Activated CD4-positive, alpha-beta T cell treated with anti-CD3 and anti-CD28 coated beads for 36 hours (primary cell): ENCODE data around the gene MCF2L. TPM values are rescaled to one million over a fixed set of nuclear protein-coding genes. Genes with fewer than 3 reads are reported as not detected.

Experiments used
- ATAC-seq: fragments of 200-7000 bp; cut with Tn5 transposase; one replicate; pipeline ENCODE4 v1.10.0; 2021; ENCODE audit warnings: mild to moderate bottlenecking, moderate library complexity
- CTCF ChIA-PET: fragments of 350-600 bp; sonication (Branson Sonifier 250); formaldehyde crosslinking; loops from one replicate; lab custom pipeline; 2021; ENCODE audit warnings: antibody characterized with exemption; lab: Charles Lee
- POLR2A ChIA-PET: fragments of 350-600 bp; sonication (Branson Sonifier 250); formaldehyde crosslinking; loops from one replicate; lab custom pipeline; 2021; ENCODE audit warnings: antibody characterized with exemption, inconsistent platforms; lab: Charles Lee
- DNase-seq: peaks from one replicate; pipeline ENCODE4 v3.0.0-alpha.2; 2020
- H3K27ac Mint-ChIP-seq: one replicate; pipeline ENCODE4 v1.8.0; 2021; ENCODE audit warnings: mixed read lengths
- H3K27me3 Mint-ChIP-seq: one replicate; pipeline ENCODE4 v1.8.0; 2021; ENCODE audit warnings: mixed read lengths
- H3K36me3 Mint-ChIP-seq: one replicate; pipeline ENCODE4 v1.8.0; 2021; ENCODE audit warnings: low read depth, mixed read lengths
- H3K4me1 Mint-ChIP-seq: one replicate; pipeline ENCODE4 v1.8.0; 2021; ENCODE audit warnings: mixed read lengths
- H3K4me3 Mint-ChIP-seq: one replicate; pipeline ENCODE4 v1.8.0; 2021; ENCODE audit warnings: mild to moderate bottlenecking, moderate library complexity, mixed read lengths
- H3K9me3 Mint-ChIP-seq: one replicate; pipeline ENCODE4 v1.8.0; 2021; ENCODE audit warnings: low read depth, mixed read lengths
- intact Hi-C, 2 experiments: fragments of 100-400 bp; cut with DNase I in 1 of 2; cut with micrococcal nuclease in 1 of 2; formaldehyde crosslinking; loops; one replicate each; pipeline versions ENCODE4 v1.14.2 to v1.15.1; 2022 to 2024; cut with DNase I, micrococcal nuclease
- total RNA-seq, 2 experiments: library from RNA; stranded (reverse); gene quantifications; one replicate each; pipeline ENCODE4 v1.2.3, GENCODE V29; 2021

Gene MCF2L
- total RNA-seq, 2 experiments from 2014 or later: 8.4 to 8.7 TPM

- peaks cover 2% of the 10 kb centered on the region for H3K9me3 Mint-ChIP-seq
- ChIA-PET CTCF (no interaction called here), POLR2A (no interaction called here)
- ATAC-seq (no peak), DNase-seq (no peak)
- no peaks in the 10 kb centered on the region for H3K4me1 Mint-ChIP-seq
- no peak overlapping the region for H3K27ac Mint-ChIP-seq
- no peak overlapping the region for H3K4me3 Mint-ChIP-seq
- intact Hi-C loops: no loop called here
- H3K27me3 Mint-ChIP-seq: no peaks in the 10 kb centered on the region
- peaks cover 12% of the 10 kb centered on the region for H3K36me3 Mint-ChIP-seq
Observed at GRCh38 chr13:113069861-113070805, 101.1 kb downstream of the MCF2L start.

- H3K27me3 Mint-ChIP-seq: no peaks in the 10 kb centered on the region
- ATAC-seq (no peak), DNase-seq (no peak)
- H3K4me3 Mint-ChIP-seq: no peak overlapping the region
- ChIA-PET CTCF (no interaction called here), POLR2A (no interaction called here)
- intact Hi-C loops: no loop called here
- no peak overlapping the region for H3K27ac Mint-ChIP-seq
- peaks cover 12% of the 10 kb centered on the region for H3K36me3 Mint-ChIP-seq
- H3K4me1 Mint-ChIP-seq: no peaks in the 10 kb centered on the region
- peaks cover 2% of the 10 kb centered on the region for H3K9me3 Mint-ChIP-seq
Observed at GRCh38 chr13:113070855-113071254, 101.8 kb downstream of the MCF2L start.

- no peaks in the 10 kb centered on the region for H3K4me1 Mint-ChIP-seq
- no peaks in the 10 kb centered on the region for H3K27me3 Mint-ChIP-seq
- no peak for ATAC-seq
- ChIA-PET CTCF (interaction anchor here (0.6 kb wide), 1 partner anchor 9 kb away, joined by 3 read pairs; no protein-coding TSS in a partner anchor), POLR2A (no interaction called here)
- intact Hi-C loops: no loop called here
- H3K36me3 Mint-ChIP-seq: peaks cover 15% of the 10 kb centered on the region
- H3K4me3 Mint-ChIP-seq: no peak overlapping the region
- DNase-seq: no peak
- H3K9me3 Mint-ChIP-seq: peaks cover 2% of the 10 kb centered on the region
- H3K27ac Mint-ChIP-seq: no peak overlapping the region
Observed at GRCh38 chr13:113072376-113072775, 103.4 kb downstream of the MCF2L start.

- no peaks in the 10 kb centered on the region for H3K27me3 Mint-ChIP-seq
- ChIA-PET POLR2A (no interaction called here), CTCF (no interaction called here)
- no peak overlapping the region for H3K27ac Mint-ChIP-seq
- H3K4me1 Mint-ChIP-seq: no peaks in the 10 kb centered on the region
- peaks cover 18% of the 10 kb centered on the region for H3K36me3 Mint-ChIP-seq
- intact Hi-C loops: no loop called here
- H3K4me3 Mint-ChIP-seq: no peak overlapping the region
- ATAC-seq (no peak), DNase-seq (no peak)
- peaks cover 2% of the 10 kb centered on the region for H3K9me3 Mint-ChIP-seq
Observed at GRCh38 chr13:113073942-113074341, 104.9 kb downstream of the MCF2L start.

- ATAC-seq (no peak), DNase-seq (no peak)
- ChIA-PET CTCF (no interaction called here), POLR2A (no interaction called here)
- H3K27me3 Mint-ChIP-seq: no peaks in the 10 kb centered on the region
- intact Hi-C loops: no loop called here
- H3K9me3 Mint-ChIP-seq: peaks cover 2% of the 10 kb centered on the region
- no peak overlapping the region for H3K27ac Mint-ChIP-seq
- no peak overlapping the region for H3K4me3 Mint-ChIP-seq
- no peaks in the 10 kb centered on the region for H3K4me1 Mint-ChIP-seq
- peaks cover 18% of the 10 kb centered on the region for H3K36me3 Mint-ChIP-seq
Observed at GRCh38 chr13:113074401-113074800, 105.4 kb downstream of the MCF2L start.

- ChIA-PET CTCF (no interaction called here), POLR2A (no interaction called here)
- no peaks in the 10 kb centered on the region for H3K27me3 Mint-ChIP-seq
- no peaks in the 10 kb centered on the region for H3K4me1 Mint-ChIP-seq
- ATAC-seq (no peak), DNase-seq (no peak)
- H3K36me3 Mint-ChIP-seq: peaks cover 18% of the 10 kb centered on the region
- intact Hi-C loops: no loop called here
- H3K4me3 Mint-ChIP-seq: no peak overlapping the region
- no peak overlapping the region for H3K27ac Mint-ChIP-seq
- H3K9me3 Mint-ChIP-seq: peaks cover 2% of the 10 kb centered on the region
Observed at GRCh38 chr13:113074876-113075275, 105.9 kb downstream of the MCF2L start.

GRCh38 chr13:113075711-113076110 lies 106.7 kb downstream of the MCF2L start:
- Mint-ChIP-seq H3K36me3 (peaks cover 13% of the 10 kb centered on the region), H3K9me3 (peaks cover 2% of the 10 kb centered on the region), H3K4me1 (no peaks in the 10 kb centered on the region), H3K27me3 (no peaks in the 10 kb centered on the region), H3K27ac (no peak overlapping the region), H3K4me3 (no peak overlapping the region)
- no peak for DNase-seq
- ChIA-PET CTCF (no interaction called here), POLR2A (interaction anchor here (0.8 kb wide), 1 partner anchor 14 kb away, joined by 3 read pairs; no protein-coding TSS in a partner anchor)
- ATAC-seq: no peak
- intact Hi-C loops: no loop called here

- Mint-ChIP-seq H3K4me1 (no peaks in the 10 kb centered on the region), H3K36me3 (peaks cover 10% of the 10 kb centered on the region), H3K27ac (no peak overlapping the region), H3K27me3 (no peaks in the 10 kb centered on the region), H3K4me3 (no peak overlapping the region), H3K9me3 (peaks cover 2% of the 10 kb centered on the region)
- CTCF ChIA-PET: interaction anchor here (0.5 to 0.6 kb wide), 2 partner anchors 162 to 859 kb away, joined by 3 to 4 read pairs; no protein-coding TSS in a partner anchor
- DNase-seq (no peak), ATAC-seq (no peak)
- intact Hi-C loops: no loop called here
- POLR2A ChIA-PET: no interaction called here
Observed at GRCh38 chr13:113076681-113077401, 107.8 kb downstream of the MCF2L start.

- Mint-ChIP-seq H3K9me3 (no peaks in the 10 kb centered on the region), H3K4me3 (no peak overlapping the region), H3K36me3 (peaks cover 10% of the 10 kb centered on the region), H3K27me3 (no peaks in the 10 kb centered on the region), H3K4me1 (no peaks in the 10 kb centered on the region), H3K27ac (no peak overlapping the region)
- DNase-seq: no peak
- no peak for ATAC-seq
- POLR2A ChIA-PET: no interaction called here
- intact Hi-C loops: no loop called here
- CTCF ChIA-PET: interaction anchor here (0.6 kb wide), 1 partner anchor 858 kb away, joined by 3 read pairs; no protein-coding TSS in a partner anchor
Observed at GRCh38 chr13:113077566-113077952, 108.5 kb downstream of the MCF2L start.

- no peaks in the 10 kb centered on the region for H3K9me3 Mint-ChIP-seq
- CTCF ChIA-PET: no interaction called here
- no peaks in the 10 kb centered on the region for H3K27me3 Mint-ChIP-seq
- no peak for ATAC-seq
- no peak overlapping the region for H3K4me3 Mint-ChIP-seq
- H3K36me3 Mint-ChIP-seq: peaks cover 8% of the 10 kb centered on the region
- H3K4me1 Mint-ChIP-seq: no peaks in the 10 kb centered on the region
- intact Hi-C loops: no loop called here
- DNase-seq: no peak
- POLR2A ChIA-PET: no interaction called here
- H3K27ac Mint-ChIP-seq: no peak overlapping the region
Observed at GRCh38 chr13:113077953-113078901, 109.2 kb downstream of the MCF2L start.
